Activated CD8-positive, alpha-beta T cell treated with anti-CD3 and anti-CD28 coated beads, Interleukin-2, amount 10 ng/mL, durations not matched to agents 7 days and 5 days (primary cell): ENCODE data around the gene C2CD4C. TPM values are rescaled to one million over a fixed set of nuclear protein-coding genes. Genes with fewer than 3 reads are reported as not detected.

Experiments used
- ATAC-seq: fragments of 150-1000 bp; cut with Tn5 transposase; one replicate; pipeline ENCODE4 v1.10.0; 2021; ENCODE audit warnings: moderate library complexity
- CTCF ChIA-PET: fragments of 350-600 bp; sonication (Branson Sonifier 250); formaldehyde crosslinking; loops from one replicate; lab custom pipeline; 2021; ENCODE audit warnings: antibody characterized with exemption; lab: Charles Lee
- POLR2A ChIA-PET: fragments of 350-600 bp; sonication (Branson Sonifier 250); formaldehyde crosslinking; loops from one replicate; lab custom pipeline; 2021; ENCODE audit warnings: antibody characterized with exemption; lab: Charles Lee
- DNase-seq: peaks from one replicate; pipeline ENCODE4 v3.0.0-alpha.2; 2020
- H3K27ac Mint-ChIP-seq: one replicate; pipeline ENCODE4 v1.8.0; 2021; ENCODE audit warnings: mild to moderate bottlenecking, mixed read lengths
- H3K27me3 Mint-ChIP-seq: one replicate; pipeline ENCODE4 v1.8.0; 2021; ENCODE audit warnings: low read depth, mixed read lengths
- H3K36me3 Mint-ChIP-seq: one replicate; pipeline ENCODE4 v1.8.0; 2021; ENCODE audit warnings: low read depth, mixed read lengths
- H3K4me1 Mint-ChIP-seq: one replicate; pipeline ENCODE4 v1.8.0; 2021; ENCODE audit warnings: low read depth, mixed read lengths
- H3K4me3 Mint-ChIP-seq: one replicate; pipeline ENCODE4 v1.8.0; 2021; ENCODE audit warnings: mild to moderate bottlenecking, mixed read lengths
- H3K9me3 Mint-ChIP-seq: one replicate; pipeline ENCODE4 v1.8.0; 2022; ENCODE audit warnings: mixed read lengths; ENCODE audit not compliant: insufficient read depth
- total RNA-seq, 2 experiments: library from RNA; stranded (reverse); gene quantifications; one replicate each; pipeline ENCODE4 v1.2.3, GENCODE V29; 2021

C2CD4C gene
- total RNA-seq, 2 experiments from 2014 or later, result not detected

GRCh38 chr19:409516-410242, 732 bp upstream of the C2CD4C start:
- no peak for ATAC-seq
- no peaks in the 10 kb centered on the region for H3K9me3 Mint-ChIP-seq
- H3K27ac Mint-ChIP-seq, result no peak overlapping the region
- ChIA-PET POLR2A (no interaction called here), CTCF (no interaction called here)
- H3K4me3 Mint-ChIP-seq, result peak overlapping the region; percentile 36
- no peak for DNase-seq
- peaks cover 7% of the 10 kb centered on the region for H3K27me3 Mint-ChIP-seq
- H3K36me3 Mint-ChIP-seq, result no peaks in the 10 kb centered on the region
- peaks cover 4% of the 10 kb centered on the region for H3K4me1 Mint-ChIP-seq

DNA sequence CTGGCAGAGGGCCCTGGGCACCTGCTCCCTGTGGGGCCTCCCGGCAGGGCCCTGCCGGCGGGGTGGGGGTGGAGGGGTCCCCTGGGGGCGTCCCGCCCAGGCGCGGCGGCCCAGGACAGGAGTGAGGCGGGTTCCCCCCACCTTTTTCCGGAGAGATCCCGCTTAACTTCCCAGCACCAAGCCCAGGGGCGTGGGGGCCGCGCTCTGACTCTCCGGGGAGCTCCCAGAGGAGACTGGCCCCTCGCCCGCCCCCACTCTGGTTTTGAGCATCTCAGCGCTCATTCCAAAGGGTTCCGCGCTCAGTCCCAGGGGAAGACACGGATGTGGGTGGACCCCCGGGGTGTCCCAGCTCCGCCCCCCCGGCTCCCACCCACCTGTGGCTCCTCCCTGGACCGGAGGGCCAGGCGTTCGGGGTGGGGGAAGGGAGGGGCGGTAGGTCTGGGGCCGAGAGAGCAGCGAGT, 476 bp downstream of the C2CD4C start:
- ATAC-seq (no peak), DNase-seq (no peak)
- POLR2A ChIA-PET, result no interaction called here
- Mint-ChIP-seq H3K27ac (no peak overlapping the region), H3K4me3 (no peak overlapping the region), H3K9me3 (no peaks in the 10 kb centered on the region), H3K4me1 (peaks cover 4% of the 10 kb centered on the region), H3K27me3 (peaks cover 7% of the 10 kb centered on the region), H3K36me3 (no peaks in the 10 kb centered on the region)
- CTCF ChIA-PET, result no interaction called here

- no peak for ATAC-seq
- no peak overlapping the region for H3K4me3 Mint-ChIP-seq
- no peak overlapping the region for H3K27ac Mint-ChIP-seq
- ChIA-PET POLR2A (no interaction called here), CTCF (no interaction called here)
- H3K27me3 Mint-ChIP-seq, result peaks cover 7% of the 10 kb centered on the region
- DNase-seq, result no peak
- H3K36me3 Mint-ChIP-seq, result no peaks in the 10 kb centered on the region
- no peaks in the 10 kb centered on the region for H3K9me3 Mint-ChIP-seq
- peaks cover 4% of the 10 kb centered on the region for H3K4me1 Mint-ChIP-seq
These were observed 1.2 kb downstream of the C2CD4C start for GRCh38 chr19:407511-408440.

DNA sequence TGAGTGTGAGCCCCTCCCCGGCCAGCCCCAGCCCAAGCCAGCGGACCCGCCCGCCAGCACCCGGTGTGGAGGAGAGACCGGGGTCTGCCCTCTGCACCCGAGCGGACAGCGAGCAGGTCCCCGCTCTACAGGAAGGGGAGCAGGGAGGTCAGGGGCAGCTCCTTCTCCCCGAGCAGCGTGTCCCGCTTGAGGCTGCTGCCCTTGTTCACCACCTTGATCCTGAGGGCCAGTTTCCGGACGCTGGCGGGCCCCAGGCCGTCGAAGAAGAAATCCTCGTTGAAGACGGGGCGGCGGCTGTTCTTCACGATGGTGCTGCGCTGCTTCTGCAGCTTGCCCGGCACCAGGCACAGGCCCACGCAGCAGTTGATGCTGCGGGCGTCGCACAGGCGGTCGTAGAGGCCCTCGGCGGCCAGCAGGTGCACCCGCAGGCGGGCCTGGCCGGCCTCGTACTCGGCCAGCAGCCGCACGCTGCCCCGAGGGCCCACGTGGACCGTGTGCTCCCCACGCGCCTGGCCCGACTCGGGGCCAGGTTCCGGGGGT, 1.9 kb downstream of the C2CD4C start:
- no peak for ATAC-seq
- Mint-ChIP-seq H3K27ac (no peak overlapping the region), H3K4me1 (peaks cover 4% of the 10 kb centered on the region), H3K4me3 (no peak overlapping the region), H3K27me3 (peaks cover 7% of the 10 kb centered on the region), H3K9me3 (no peaks in the 10 kb centered on the region), H3K36me3 (no peaks in the 10 kb centered on the region)
- POLR2A ChIA-PET, result no interaction called here
- no peak for DNase-seq
- CTCF ChIA-PET, result no interaction called here

GRCh38 chr19:406135-406781, 2.7 kb downstream of the C2CD4C start:
- Mint-ChIP-seq H3K4me1 (peaks cover 4% of the 10 kb centered on the region), H3K27ac (no peak overlapping the region), H3K4me3 (no peak overlapping the region), H3K36me3 (no peaks in the 10 kb centered on the region), H3K9me3 (no peaks in the 10 kb centered on the region), H3K27me3 (peaks cover 7% of the 10 kb centered on the region)
- peak; percentile 7 for ATAC-seq
- POLR2A ChIA-PET, result no interaction called here
- CTCF ChIA-PET, result no interaction called here
- no peak for DNase-seq

- H3K4me1 Mint-ChIP-seq, result peaks cover 4% of the 10 kb centered on the region
- peaks cover 7% of the 10 kb centered on the region for H3K27me3 Mint-ChIP-seq
- no peak for DNase-seq
- H3K4me3 Mint-ChIP-seq, result no peak overlapping the region
- ChIA-PET POLR2A (no interaction called here), CTCF (no interaction called here)
- H3K27ac Mint-ChIP-seq, result no peak overlapping the region
- peak; percentile 12 for ATAC-seq
- no peaks in the 10 kb centered on the region for H3K36me3 Mint-ChIP-seq
- no peaks in the 10 kb centered on the region for H3K9me3 Mint-ChIP-seq
These were observed 3.6 kb downstream of the C2CD4C start for GRCh38 chr19:405121-405965.

DNA sequence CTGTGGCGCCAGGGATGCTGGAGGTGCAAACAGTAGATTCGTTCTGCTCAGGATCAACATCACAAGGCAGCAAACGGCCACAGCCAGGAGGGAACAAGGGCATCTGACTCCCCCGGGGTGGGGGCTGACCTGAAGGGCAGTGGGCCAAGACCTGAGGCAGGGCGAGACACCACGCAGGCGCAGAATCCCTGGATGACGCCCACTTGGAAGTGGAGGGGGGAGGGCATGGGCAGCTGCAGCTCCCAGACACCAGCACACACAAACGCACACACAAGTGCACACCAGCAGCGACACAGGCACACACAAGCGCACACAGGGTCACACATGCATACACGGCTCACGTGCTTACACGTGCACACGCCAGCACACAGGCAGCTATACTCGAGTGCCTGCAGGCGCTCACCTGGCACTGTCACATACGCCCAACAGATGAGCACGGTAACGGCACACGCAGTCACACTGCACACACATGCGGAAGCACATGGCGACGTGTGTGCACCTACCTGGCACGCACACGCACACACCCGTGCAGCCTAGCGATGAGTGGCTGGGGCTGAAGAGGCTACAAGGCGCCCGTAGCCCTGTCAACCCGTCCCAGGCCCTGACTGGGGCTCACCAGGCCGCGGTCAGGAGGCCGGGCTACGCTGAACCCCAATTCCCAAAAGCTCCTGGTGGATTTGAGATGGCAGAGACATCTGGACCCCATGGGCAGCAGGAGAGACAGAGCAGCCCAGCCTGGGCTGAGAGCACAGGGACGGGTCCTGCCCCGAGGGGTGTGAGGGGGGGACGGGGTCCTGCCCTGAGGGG, 5.5 kb downstream of the C2CD4C start:
- no peak overlapping the region for H3K27ac Mint-ChIP-seq
- no peaks in the 10 kb centered on the region for H3K4me1 Mint-ChIP-seq
- H3K36me3 Mint-ChIP-seq, result no peaks in the 10 kb centered on the region
- H3K9me3 Mint-ChIP-seq, result no peaks in the 10 kb centered on the region
- CTCF ChIA-PET, result no interaction called here
- H3K27me3 Mint-ChIP-seq, result no peaks in the 10 kb centered on the region
- POLR2A ChIA-PET, result no interaction called here
- ATAC-seq (no peak), DNase-seq (no peak)
- H3K4me3 Mint-ChIP-seq, result no peak overlapping the region

GRCh38 chr19:402786-403185, 6.2 kb downstream of the C2CD4C start:
- H3K9me3 Mint-ChIP-seq, result no peaks in the 10 kb centered on the region
- no peak overlapping the region for H3K27ac Mint-ChIP-seq
- no peaks in the 10 kb centered on the region for H3K36me3 Mint-ChIP-seq
- ATAC-seq (no peak), DNase-seq (no peak)
- no peaks in the 10 kb centered on the region for H3K27me3 Mint-ChIP-seq
- ChIA-PET POLR2A (no interaction called here), CTCF (no interaction called here)
- H3K4me3 Mint-ChIP-seq, result no peak overlapping the region
- no peaks in the 10 kb centered on the region for H3K4me1 Mint-ChIP-seq

GRCh38 chr19:401866-402511, 7.0 kb downstream of the C2CD4C start:
- Mint-ChIP-seq H3K36me3 (no peaks in the 10 kb centered on the region), H3K27me3 (no peaks in the 10 kb centered on the region), H3K4me3 (no peak overlapping the region), H3K4me1 (no peaks in the 10 kb centered on the region), H3K9me3 (no peaks in the 10 kb centered on the region), H3K27ac (no peak overlapping the region)
- DNase-seq, result no peak
- no peak for ATAC-seq
- POLR2A ChIA-PET, result no interaction called here
- CTCF ChIA-PET, result no interaction called here

GRCh38 chr19:400976-401865, 7.7 kb downstream of the C2CD4C start:
- ChIA-PET CTCF (no interaction called here), POLR2A (no interaction called here)
- DNase-seq, result no peak
- H3K27me3 Mint-ChIP-seq, result no peaks in the 10 kb centered on the region
- no peak for ATAC-seq
- H3K4me1 Mint-ChIP-seq, result no peaks in the 10 kb centered on the region
- H3K4me3 Mint-ChIP-seq, result no peak overlapping the region
- H3K36me3 Mint-ChIP-seq, result no peaks in the 10 kb centered on the region
- H3K9me3 Mint-ChIP-seq, result no peaks in the 10 kb centered on the region
- H3K27ac Mint-ChIP-seq, result no peak overlapping the region
